GM06990 (cell line): ENCODE results near the gene ZNF860.
"Not testable (repeated sequence)": the region's sequence is repeated elsewhere in the genome, so short reads cannot be mapped to it uniquely, and the experiment has no call there.

Experiments used
- DNase-seq: peaks from one replicate; pipeline ENCODE4 v3.0.0-alpha.2; 2011; ENCODE audit not compliant: insufficient read length; ENCODE audit errors: extremely low read depth
- H3K27me3 ChIP-seq: replicated peaks from 2 replicates; pipeline ENCODE4 v1.6.0; 2011; ENCODE audit warnings: low read length; ENCODE audit not compliant: control insufficient read depth, insufficient read depth
- H3K36me3 ChIP-seq: 2 replicates; pipeline ENCODE4 v1.5.1; 2011; ENCODE audit warnings: low read length; ENCODE audit not compliant: control insufficient read depth, insufficient read depth
- H3K4me3 ChIP-seq: replicated peaks from 2 replicates; pipeline ENCODE4 v1.5.1; 2011; ENCODE audit warnings: low read depth, mild to moderate bottlenecking, control low read depth, low read length
- TF ChIP-seq, protein P1 (sequence below): IDR thresholded peaks from 2 replicates; pipeline ENCODE4 v1.5.1; 2011; ENCODE audit warnings: low read length, control low read depth, mild to moderate bottlenecking, inconsistent platforms; ENCODE audit not compliant: insufficient read depth, poor library complexity, severe bottlenecking

The ZNF860 gene

GRCh38 chr3:32004113-32004765 is 22.7 kb downstream of the ZNF860 start:
- DNase-seq, result no peak
- TF ChIP-seq, protein P1, sequence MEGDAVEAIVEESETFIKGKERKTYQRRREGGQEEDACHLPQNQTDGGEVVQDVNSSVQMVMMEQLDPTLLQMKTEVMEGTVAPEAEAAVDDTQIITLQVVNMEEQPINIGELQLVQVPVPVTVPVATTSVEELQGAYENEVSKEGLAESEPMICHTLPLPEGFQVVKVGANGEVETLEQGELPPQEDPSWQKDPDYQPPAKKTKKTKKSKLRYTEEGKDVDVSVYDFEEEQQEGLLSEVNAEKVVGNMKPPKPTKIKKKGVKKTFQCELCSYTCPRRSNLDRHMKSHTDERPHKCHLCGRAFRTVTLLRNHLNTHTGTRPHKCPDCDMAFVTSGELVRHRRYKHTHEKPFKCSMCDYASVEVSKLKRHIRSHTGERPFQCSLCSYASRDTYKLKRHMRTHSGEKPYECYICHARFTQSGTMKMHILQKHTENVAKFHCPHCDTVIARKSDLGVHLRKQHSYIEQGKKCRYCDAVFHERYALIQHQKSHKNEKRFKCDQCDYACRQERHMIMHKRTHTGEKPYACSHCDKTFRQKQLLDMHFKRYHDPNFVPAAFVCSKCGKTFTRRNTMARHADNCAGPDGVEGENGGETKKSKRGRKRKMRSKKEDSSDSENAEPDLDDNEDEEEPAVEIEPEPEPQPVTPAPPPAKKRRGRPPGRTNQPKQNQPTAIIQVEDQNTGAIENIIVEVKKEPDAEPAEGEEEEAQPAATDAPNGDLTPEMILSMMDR, result no peak
- H3K27me3 ChIP-seq, result no peaks in the 10 kb centered on the region; the same call in 1 of the 2 replicates
- no peak overlapping the region for H3K4me3 ChIP-seq
- H3K36me3 ChIP-seq, result no peaks in the 10 kb centered on the region

DNA sequence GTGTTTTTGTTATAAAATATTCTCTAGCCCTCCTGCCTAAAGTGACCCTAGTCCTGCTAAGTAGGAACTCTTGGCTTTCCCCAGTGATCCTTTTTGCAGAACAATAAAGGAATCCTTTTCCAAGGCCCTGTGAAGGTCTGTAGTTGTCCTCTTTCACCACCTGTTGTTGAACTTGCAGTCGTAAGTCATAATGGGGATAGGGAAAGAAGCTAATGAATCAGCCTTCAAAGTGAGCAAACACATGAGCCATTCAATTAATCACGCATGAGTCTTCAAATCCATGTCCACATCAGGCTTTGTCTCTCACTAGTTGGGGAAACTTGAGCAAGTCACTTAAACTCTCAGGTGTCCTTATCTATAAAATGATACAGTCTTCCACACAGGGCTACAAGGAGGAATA is 27.6 kb downstream of the ZNF860 start:
- no peaks in the 10 kb centered on the region for H3K36me3 ChIP-seq
- H3K4me3 ChIP-seq, result no peak overlapping the region
- no peak for DNase-seq
- no peaks in the 10 kb centered on the region; the same call in 1 of the 2 replicates for H3K27me3 ChIP-seq
- TF ChIP-seq, protein P1, result no peak

- TF ChIP-seq, protein P1, result no peak
- Histone ChIP-seq H3K4me3 (no peak overlapping the region), H3K27me3 (no peaks in the 10 kb centered on the region; the same call in 1 of the 2 replicates), H3K36me3 (no peaks in the 10 kb centered on the region)
- no peak for DNase-seq
These were observed 28.4 kb downstream of the ZNF860 start for GRCh38 chr3:32009957-32010356.

DNA sequence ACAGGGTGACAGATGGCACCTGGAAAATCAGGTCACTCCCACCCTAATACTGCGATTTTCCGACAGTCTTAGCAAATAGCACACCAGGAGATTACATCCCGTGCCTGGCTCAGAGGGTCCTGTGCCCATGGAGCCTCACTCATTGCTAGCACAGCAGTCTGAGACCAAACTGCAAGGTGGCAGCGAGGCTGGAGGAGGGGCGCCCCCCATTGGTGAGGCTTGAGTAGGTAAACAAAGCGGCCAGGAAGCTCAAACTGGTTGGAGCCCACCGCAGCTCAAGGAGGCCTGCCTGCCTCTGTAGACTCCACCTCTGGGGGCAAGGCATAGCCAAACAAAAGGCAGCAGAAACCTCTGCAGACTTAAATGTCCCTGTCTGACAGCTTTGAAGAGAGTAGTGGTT is 29.1 kb downstream of the ZNF860 start:
- not testable (repeated sequence) for H3K4me3 ChIP-seq, H3K36me3 ChIP-seq, H3K27me3 ChIP-seq, DNase-seq

- DNase-seq, H3K36me3 ChIP-seq, H3K4me3 ChIP-seq, H3K27me3 ChIP-seq: not testable (repeated sequence)
These were observed 34.1 kb downstream of the ZNF860 start for GRCh38 chr3:32015638-32016037.

- TF ChIP-seq, protein P1, result no peak
- H3K36me3 ChIP-seq, result no peaks in the 10 kb centered on the region
- no peak for DNase-seq
- no peak overlapping the region for H3K4me3 ChIP-seq
- no peaks in the 10 kb centered on the region for H3K27me3 ChIP-seq
These were observed 35.7 kb downstream of the ZNF860 start for GRCh38 chr3:32017286-32017685.
